H1 (cell line): Measurements from ENCODE around the gene KCNQ1. TPM values are rescaled to one million over a fixed set of nuclear protein-coding genes. Genes with fewer than 3 reads are reported as not detected.
"Not testable (repeated sequence)": the region's sequence is repeated elsewhere in the genome, so short reads cannot be mapped to it uniquely, and the experiment has no call there.

Experiments
- CTCF ChIA-PET: fragments of 300-600 bp; sonication (Branson Sonifier 250); formaldehyde crosslinking; loops from one replicate; lab custom pipeline; 2021; ENCODE audit not compliant: partially characterized antibody; lab: Charles Lee
- POLR2A ChIA-PET: fragments of 300-600 bp; sonication (Branson Sonifier 250); formaldehyde crosslinking; loops from one replicate; lab custom pipeline; 2021; ENCODE audit warnings: inconsistent platforms; ENCODE audit not compliant: partially characterized antibody; lab: Charles Lee
- DNase-seq, 2 experiments: peaks; one replicate each; pipeline versions ENCODE4 v3.0.0 to v3.0.0-alpha.2; 2010 to 2022; ENCODE audit warnings: low spot score in 2 of 2, low read depth in 1 of 2, mixed read lengths in 1 of 2
- FAIRE-seq: peaks from 2 replicates; lab custom pipeline; 2011; peaks lifted over from hg19 to GRCh38; lab: Jason Lieb, UNC
- H2AFZ ChIP-seq: 2 replicates; pipeline ENCODE4 v1.8.1; 2012; ENCODE audit warnings: low read length, inconsistent platforms
- H2AK5ac ChIP-seq: 2 replicates; pipeline ENCODE4 v1.6.1; 2013; ENCODE audit warnings: low read depth, low read length
- H2BK120ac ChIP-seq: replicated peaks from 2 replicates; pipeline ENCODE3; 2013; ENCODE audit warnings: low read depth, low read length, inconsistent platforms
- H2BK12ac ChIP-seq: 2 replicates; pipeline ENCODE4 v1.6.1; 2013; ENCODE audit warnings: low read depth, low read length
- H2BK15ac ChIP-seq: 2 replicates; pipeline ENCODE4 v1.6.1; 2013; ENCODE audit warnings: low read length
- H2BK20ac ChIP-seq: 2 replicates; pipeline ENCODE4 v1.6.1; 2013; ENCODE audit warnings: low read length
- H2BK5ac ChIP-seq: 2 replicates; pipeline ENCODE4 v1.6.1; 2013; ENCODE audit warnings: low read depth, low read length
- H3K14ac ChIP-seq: 2 replicates; pipeline ENCODE4 v1.6.1; 2013; ENCODE audit warnings: inconsistent platforms; ENCODE audit not compliant: insufficient read length
- H3K18ac ChIP-seq: 2 replicates; pipeline ENCODE4 v1.6.1; 2013; ENCODE audit warnings: low read length; ENCODE audit errors: extremely low read depth
- H3K23ac ChIP-seq: 2 replicates; pipeline ENCODE4 v1.6.1; 2013; ENCODE audit warnings: inconsistent platforms; ENCODE audit not compliant: insufficient read length
- H3K23me2 ChIP-seq: 2 replicates; pipeline ENCODE4 v1.6.1; 2013; ENCODE audit warnings: low read depth, low read length
- H3K27ac ChIP-seq: 2 replicates; pipeline ENCODE4 v1.6.1; 2011; ENCODE audit warnings: low read depth, low read length, inconsistent platforms
- H3K27me3 ChIP-seq, 4 experiments: replicated peaks in 1 of 4; 1 replicate in 1 of 4; 2 replicates in 3 of 4; pipeline versions ENCODE4 v1.6.1 to v1.8.1; 2011 to 2013; ENCODE audit warnings: low read length in 3 of 4, mild to moderate bottlenecking in 3 of 4, inconsistent platforms in 2 of 4, mixed read lengths in 2 of 4, moderate library complexity in 1 of 4; ENCODE audit not compliant: control insufficient read depth in 3 of 4, insufficient read depth in 3 of 4; ENCODE audit errors: extremely low read depth in 1 of 4
- H3K36me3 ChIP-seq, 4 experiments: 2 replicates each; pipeline versions ENCODE4 v1.6.1 to v1.8.1; 2011 to 2013; ENCODE audit warnings: mild to moderate bottlenecking in 4 of 4, low read length in 3 of 4, moderate library complexity in 2 of 4, control low read depth in 1 of 4, inconsistent platforms in 1 of 4; ENCODE audit not compliant: insufficient read depth in 4 of 4, control insufficient read depth in 2 of 4
- H3K4ac ChIP-seq: replicated peaks from 2 replicates; pipeline ENCODE3; 2013; ENCODE audit warnings: low read length, low read depth, mixed read lengths, inconsistent platforms; ENCODE audit not compliant: insufficient read length
- H3K4me1 ChIP-seq, 4 experiments: replicated peaks in 1 of 4; 1 replicate in 1 of 4; 2 replicates in 3 of 4; pipeline versions ENCODE4 v1.6.1 to v1.8.1; 2011 to 2013; ENCODE audit warnings: low read length in 3 of 4, inconsistent platforms in 2 of 4, mixed read lengths in 1 of 4; ENCODE audit not compliant: insufficient read depth in 4 of 4, control insufficient read depth in 3 of 4
- H3K4me2 ChIP-seq, 2 experiments: 2 replicates each; pipeline versions ENCODE4 v1.6.1 to v1.8.1; 2011 to 2013; ENCODE audit warnings: low read depth in 2 of 2, low read length in 2 of 2, control low read depth in 1 of 2, inconsistent platforms in 1 of 2, mild to moderate bottlenecking in 1 of 2; ENCODE audit not compliant: insufficient read depth in 1 of 2
- H3K4me3 ChIP-seq, 4 experiments: fragments of 200-600, 300-600 bp in 1 of 4; sonication (generic), shearing (Covaris generic), sonication (Bioruptor Twin) in 1 of 4; 2 replicates each; pipeline versions ENCODE4 v1.5.1 to v1.8.1; 2011 to 2016; ENCODE audit warnings: low read length in 4 of 4, low read depth in 3 of 4, control low read depth in 2 of 4, inconsistent platforms in 2 of 4, mild to moderate bottlenecking in 2 of 4, mixed read lengths in 1 of 4, moderate library complexity in 1 of 4; ENCODE audit not compliant: insufficient read depth in 2 of 4; ENCODE audit errors: extremely low read depth in 1 of 4
- H3K56ac ChIP-seq: replicated peaks from 2 replicates; pipeline ENCODE3; 2013; ENCODE audit warnings: low read depth, mild to moderate bottlenecking, mixed read lengths, low read length, inconsistent platforms; ENCODE audit not compliant: insufficient read length
- H3K79me1 ChIP-seq: 2 replicates; pipeline ENCODE4 v1.6.1; 2013; ENCODE audit warnings: low read depth, low read length, control low read depth
- H3K79me2 ChIP-seq, 2 experiments: 2 replicates each; pipeline versions ENCODE4 v1.6.1 to v1.8.1; 2012 to 2013; ENCODE audit warnings: low read length in 2 of 2, mild to moderate bottlenecking in 2 of 2, inconsistent platforms in 1 of 2; ENCODE audit not compliant: insufficient read depth in 2 of 2, control insufficient read depth in 1 of 2
- H3K9ac ChIP-seq, 4 experiments: replicated peaks in 1 of 4; 1 replicate in 1 of 4; 2 replicates in 3 of 4; pipeline versions ENCODE4 v1.6.1 to v1.8.1; 2011 to 2013; ENCODE audit warnings: low read depth in 3 of 4, low read length in 3 of 4, control low read depth in 2 of 4, mild to moderate bottlenecking in 2 of 4, moderate library complexity in 2 of 4, inconsistent platforms in 1 of 4; ENCODE audit errors: extremely low read depth in 1 of 4
- H3K9me3 ChIP-seq, 2 experiments: 2 replicates each; pipeline versions ENCODE4 v1.6.1 to v1.8.1; 2012 to 2013; ENCODE audit warnings: mild to moderate bottlenecking in 2 of 2, moderate library complexity in 2 of 2, control low read depth in 1 of 2, inconsistent platforms in 1 of 2, low read depth in 1 of 2, low read length in 1 of 2, mixed read lengths in 1 of 2; ENCODE audit not compliant: insufficient read depth in 2 of 2
- H4K20me1 ChIP-seq, 2 experiments: replicated peaks in 1 of 2; 2 replicates each; pipeline versions ENCODE3 to v1.8.1; 2011 to 2013; ENCODE audit warnings: inconsistent platforms in 2 of 2, low read length in 2 of 2, mild to moderate bottlenecking in 1 of 2; ENCODE audit not compliant: insufficient read depth in 2 of 2, control insufficient read depth in 1 of 2
- H4K5ac ChIP-seq: 2 replicates; pipeline ENCODE4 v1.6.1; 2013; ENCODE audit warnings: low read length, low read depth, mixed read lengths, inconsistent platforms; ENCODE audit not compliant: insufficient read length
- H4K8ac ChIP-seq: 2 replicates; pipeline ENCODE4 v1.8.0; 2013; ENCODE audit warnings: mild to moderate bottlenecking, moderate library complexity, low read length, inconsistent platforms; ENCODE audit not compliant: insufficient read depth; ENCODE audit errors: extremely low read depth
- H4K91ac ChIP-seq: replicated peaks from 2 replicates; pipeline ENCODE3; 2013; ENCODE audit warnings: low read length, mixed read lengths, inconsistent platforms; ENCODE audit not compliant: insufficient read length
- WGBS, 2 experiments: shearing (Covaris generic) in 1 of 2; methylation state at CpG; one replicate each; pipeline versions ENCODE4 v1.1.6 to v1.1.7; 2013 to 2015; ENCODE audit warnings: low lambda C conversion rate in 2 of 2, mixed read lengths in 2 of 2, inconsistent platforms in 1 of 2, low coverage in 1 of 2, missing lambda C conversion rate in 1 of 2; ENCODE audit not compliant: insufficient replicate concordance in 2 of 2, insufficient coverage in 1 of 2, insufficient read length in 1 of 2; ENCODE audit errors: extremely low coverage in 1 of 2, missing lambda C conversion rate in 1 of 2; 5-methylcytosine and 5-hydroxymethylcytosine counted together
- polyA plus RNA-seq, 7 experiments: library from polyadenylated mRNA; depleted of rRNA in 3 of 7; stranded (reverse) in 5 of 7; unstranded in 2 of 7; fragments of >200 nt in 5 of 7; fragments of 200-250 nt in 2 of 7; gene quantifications; 1 replicate in 5 of 7; 2 replicates in 1 of 7; 4 replicates in 1 of 7; pipeline versions ENCODE4 v1.2.1 to v1.2.3, GENCODE V29; 2011 to 2013; ENCODE audit warnings: missing spikeins in 2 of 7, mixed read lengths in 2 of 7
- total RNA-seq: library from RNA; stranded (reverse); fragmentation: NEBNext Ultra II Directional; extraction: Animal tissue kit (Norgen Biotek cat#: 25700); gene quantifications from 2 replicates; pipeline ENCODE4 v1.2.1, GENCODE V29; 2021

The KCNQ1 gene
- total and polyA plus RNA-seq, 2 of the 8 experiments (the other 6 are each of a cell fraction or from before 2014, with no cell fraction given) = 1.9 to 2.0 TPM

DNA sequence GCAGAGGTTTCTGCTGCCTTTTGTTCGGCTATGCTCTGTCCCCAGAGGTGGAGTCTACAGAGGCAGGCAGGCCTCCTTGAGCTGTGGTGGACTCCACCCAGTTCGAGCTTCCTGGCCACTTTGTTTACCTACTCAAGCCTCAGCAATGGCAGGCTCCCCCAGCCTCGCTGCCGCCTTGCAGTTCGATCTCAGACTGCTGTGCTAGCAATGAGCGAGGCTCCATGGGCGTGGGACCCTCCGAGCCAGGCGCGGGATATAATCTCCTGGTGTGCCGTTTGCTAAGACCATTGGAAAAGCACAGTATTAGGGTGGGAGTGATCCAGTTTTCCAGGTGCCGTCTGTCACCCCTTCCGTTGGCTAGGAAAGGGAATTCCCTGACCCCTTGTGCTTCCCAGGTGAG lies 195.0 kb downstream of the KCNQ1 start:
- H2BK20ac ChIP-seq, H3K79me1 ChIP-seq, H3K79me2 ChIP-seq, H3K18ac ChIP-seq, H3K27ac ChIP-seq, FAIRE-seq, H4K8ac ChIP-seq, H2BK120ac ChIP-seq, H3K4me1 ChIP-seq, H2BK5ac ChIP-seq, H2AFZ ChIP-seq, H4K91ac ChIP-seq, H3K56ac ChIP-seq, H2BK12ac ChIP-seq, H3K4me2 ChIP-seq, H2AK5ac ChIP-seq, H3K23me2 ChIP-seq, H3K9ac ChIP-seq, H3K36me3 ChIP-seq, POLR2A ChIA-PET, H3K14ac ChIP-seq, H4K20me1 ChIP-seq, H4K5ac ChIP-seq, H3K23ac ChIP-seq, DNase-seq, H2BK15ac ChIP-seq, H3K4ac ChIP-seq, H3K4me3 ChIP-seq: not testable (repeated sequence)
- Histone ChIP-seq H3K27me3 (peaks cover 0 to 13% (median 3%) of the 10 kb centered on the region in 4 experiments; a peak in 6 of 7 replicates), H3K9me3 (peaks cover 49 to 53% of the 10 kb centered on the region in 2 experiments)
- 89% methylated on average over 13 of the region's 13 CpGs; no CpG with 5 or more reads in 1 of the 2 experiments for whole genome bisulfite sequencing, 2 experiments
- CTCF ChIA-PET = interaction anchor here (1.0 kb wide), 1 partner anchor 12 kb away, joined by 3 read pairs; no protein-coding TSS in a partner anchor
